Activated CD4-positive, CD25-positive, alpha-beta regulatory T cell treated with anti-CD3 and anti-CD28 coated beads, Interleukin-2, amount 50 U/mL, for 24 hours (primary cell): Measurements from ENCODE around the gene MTG2.

ENCODE experiments used
- ATAC-seq, 2 donors: fragments of 150-1000 bp; cut with Tn5 transposase; one replicate each; pipeline ENCODE4 v1.10.0; 2021; ENCODE audit warnings: mild to moderate bottlenecking in 1 of 2, moderate library complexity in 1 of 2

MTG2 gene

GRCh38 chr20:62222972-62223371 is 40.1 kb downstream of the MTG2 start:
- no peak for ATAC-seq

DNA sequence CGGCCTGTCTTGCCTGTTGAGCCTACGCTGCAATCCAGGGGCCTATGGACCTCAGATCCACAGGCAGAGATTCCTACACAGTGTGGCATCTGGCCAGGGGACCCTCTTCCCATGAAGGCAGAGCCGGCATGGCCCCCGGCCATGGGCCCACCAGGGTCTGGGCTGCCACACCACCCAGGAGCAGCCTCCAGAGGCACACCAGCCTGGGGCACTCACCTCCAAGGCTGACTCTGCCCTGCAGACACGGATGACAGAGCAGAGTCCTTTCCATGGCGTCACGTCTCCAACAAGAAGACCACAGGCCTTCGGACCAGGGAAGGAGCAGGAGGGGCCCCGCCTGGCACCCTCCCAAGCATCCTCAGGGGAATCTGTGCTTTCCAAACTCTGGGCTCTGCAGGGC is 40.7 kb downstream of the MTG2 start:
- ATAC-seq, result no peak

DNA sequence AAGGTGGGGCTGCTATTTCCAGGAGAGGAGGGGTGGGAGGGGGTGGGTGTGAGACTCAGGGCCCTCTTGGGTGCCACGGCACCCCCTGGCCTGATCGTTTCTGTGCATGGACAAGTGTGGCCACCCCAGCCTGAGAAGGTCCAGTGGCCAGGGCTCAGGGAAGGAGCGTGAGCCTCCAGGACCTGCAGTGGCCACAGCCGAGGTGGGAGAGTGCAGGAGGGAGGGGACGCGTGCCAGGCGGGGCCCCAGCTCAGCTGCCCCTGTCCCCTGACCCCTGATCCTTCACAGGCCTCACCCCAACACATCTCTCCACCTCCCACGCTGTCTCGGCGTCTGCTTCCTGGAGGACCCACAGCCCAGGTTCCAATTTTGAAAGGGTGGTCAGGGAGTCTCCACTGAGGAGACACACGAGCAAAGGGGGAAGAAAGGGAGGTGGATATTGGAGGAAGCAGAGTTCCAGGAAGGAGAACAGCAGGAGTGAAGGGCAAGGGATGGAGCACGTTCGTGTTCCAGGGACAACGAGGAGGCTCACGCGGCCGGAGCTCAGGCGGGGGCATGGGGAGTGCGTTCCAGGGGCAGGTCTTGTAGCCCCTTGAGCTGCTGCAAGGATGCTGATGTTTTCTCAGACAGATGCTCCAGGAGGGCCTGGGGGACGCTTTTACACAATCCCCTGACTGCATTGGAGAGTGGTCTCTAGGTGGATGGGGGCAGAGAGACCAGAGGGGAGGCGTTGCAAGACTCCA is 41.5 kb downstream of the MTG2 start:
- no peak for ATAC-seq

- no peak for ATAC-seq
Observed at GRCh38 chr20:62225026-62225425, 42.2 kb downstream of the MTG2 start.

DNA sequence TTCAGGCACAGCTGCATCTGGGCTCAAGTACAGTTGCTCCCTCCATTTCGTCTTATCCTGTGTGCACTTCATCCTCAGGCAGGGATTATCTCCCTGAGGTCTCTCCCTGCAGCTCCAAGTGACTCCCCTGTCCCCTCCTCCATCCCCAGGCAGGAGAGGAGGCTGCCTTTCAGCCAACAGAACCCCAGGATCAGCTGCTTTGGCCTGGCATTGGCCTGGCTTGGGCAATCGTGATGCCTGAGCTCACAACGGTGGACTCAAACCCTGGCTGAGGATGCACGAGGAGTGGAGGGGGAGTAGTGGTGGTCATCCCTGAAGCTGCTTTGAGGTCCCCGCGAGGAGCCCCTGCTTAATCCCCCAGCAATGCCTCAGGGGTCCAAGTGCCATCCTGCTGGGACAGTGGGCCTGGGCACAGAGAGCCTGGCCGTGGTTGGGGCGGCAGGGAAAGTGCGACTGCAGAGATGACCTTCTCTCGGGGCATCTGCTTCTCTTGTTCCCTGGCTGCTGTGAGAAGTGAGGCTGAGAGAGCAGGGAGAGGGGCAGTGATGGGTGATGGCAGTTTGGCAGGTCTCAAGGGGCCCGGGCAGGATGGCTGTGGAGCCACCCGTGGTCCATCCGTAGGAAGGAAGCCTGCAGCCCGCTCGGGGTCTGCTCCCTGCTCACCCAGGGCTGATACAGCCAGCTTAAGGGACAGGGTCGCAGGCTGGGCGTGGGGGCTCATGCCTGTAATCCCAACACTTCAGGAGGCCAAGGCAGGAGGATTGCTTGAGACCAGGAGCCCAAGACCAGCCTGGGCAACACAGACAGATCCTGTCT is 43.2 kb downstream of the MTG2 start:
- no peak for ATAC-seq

- no peak for ATAC-seq
Observed at GRCh38 chr20:62226707-62227590, 44.1 kb downstream of the MTG2 start.

- ATAC-seq, result no peak
Observed at GRCh38 chr20:62227591-62227976, 44.8 kb downstream of the MTG2 start.

GRCh38 chr20:62227977-62228958 is 45.4 kb downstream of the MTG2 start:
- no peak for ATAC-seq

DNA sequence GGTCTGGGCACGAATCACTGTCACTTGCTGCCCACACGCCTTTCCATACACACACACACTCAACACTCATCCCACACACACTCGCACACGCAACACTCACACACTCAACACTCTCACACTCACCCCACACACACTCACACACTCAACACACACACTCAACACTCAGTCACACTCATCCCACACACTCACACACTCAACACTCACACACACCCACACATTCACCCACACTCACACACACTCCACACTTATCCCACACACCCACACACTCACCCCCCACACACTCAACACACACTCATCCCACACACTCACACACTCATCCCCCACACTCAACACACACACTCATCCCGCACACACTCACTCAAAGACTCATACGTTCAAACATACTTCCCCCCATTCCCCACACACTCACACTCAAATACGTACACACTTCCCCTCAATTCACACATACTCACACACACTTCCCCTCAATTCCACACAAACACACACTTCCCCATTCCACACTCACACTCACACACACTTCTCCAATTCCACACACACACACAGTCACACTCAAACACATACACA is 46.2 kb downstream of the MTG2 start:
- no peak for ATAC-seq

GRCh38 chr20:62229667-62230066 is 46.8 kb downstream of the MTG2 start:
- no peak for ATAC-seq

DNA sequence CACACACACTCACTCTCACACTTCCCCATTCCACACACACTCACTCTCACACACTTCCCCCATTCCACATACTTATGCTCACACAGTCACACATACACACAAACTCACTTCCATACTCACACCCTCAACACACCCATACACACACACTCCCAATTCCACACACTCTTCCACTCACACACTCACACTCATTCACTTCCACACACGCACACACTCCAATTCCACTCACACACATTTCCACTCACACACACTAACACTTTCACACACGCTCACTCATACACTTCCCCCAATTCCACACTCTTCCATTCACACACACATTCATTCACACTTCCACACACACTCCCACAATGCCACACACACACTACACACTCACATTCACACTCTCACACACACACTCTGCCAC is 47.4 kb downstream of the MTG2 start:
- ATAC-seq, result no peak

GRCh38 chr20:62230696-62231095 is 47.9 kb downstream of the MTG2 start:
- no peak for ATAC-seq

- no peak for ATAC-seq
Observed at GRCh38 chr20:62231292-62231691, 48.5 kb downstream of the MTG2 start.

- no peak for ATAC-seq
Observed at GRCh38 chr20:62232194-62232593, 49.4 kb downstream of the MTG2 start.

- ATAC-seq, result no peak
Observed at GRCh38 chr20:62232770-62233645, 50.2 kb downstream of the MTG2 start.

DNA sequence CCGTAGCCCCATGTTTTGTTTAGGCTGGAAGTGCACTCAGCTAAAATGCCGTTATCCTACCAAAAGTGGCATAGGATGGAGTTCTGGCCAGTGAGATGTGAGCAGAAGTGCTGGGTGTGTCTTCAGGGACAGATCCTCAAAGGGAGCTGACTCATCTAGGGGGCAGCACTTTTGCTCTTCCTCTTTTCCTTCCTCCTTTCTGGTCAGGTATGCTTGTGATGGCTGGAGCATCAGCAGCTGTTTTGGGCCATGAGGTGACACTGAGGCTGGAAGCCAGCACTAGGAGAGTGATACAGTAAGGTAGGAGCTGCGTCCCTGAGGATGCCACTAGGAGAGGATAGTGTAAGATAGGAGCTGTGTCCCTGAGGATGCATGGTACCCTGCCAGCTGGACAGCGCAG is 50.9 kb downstream of the MTG2 start:
- ATAC-seq, result no peak

- ATAC-seq, result no peak
Observed at GRCh38 chr20:62234339-62234738, 51.5 kb downstream of the MTG2 start.

- ATAC-seq, result no peak
Observed at GRCh38 chr20:62235001-62235776, 52.4 kb downstream of the MTG2 start.

- ATAC-seq, result no peak
Observed at GRCh38 chr20:62235777-62236157, 52.9 kb downstream of the MTG2 start.

DNA sequence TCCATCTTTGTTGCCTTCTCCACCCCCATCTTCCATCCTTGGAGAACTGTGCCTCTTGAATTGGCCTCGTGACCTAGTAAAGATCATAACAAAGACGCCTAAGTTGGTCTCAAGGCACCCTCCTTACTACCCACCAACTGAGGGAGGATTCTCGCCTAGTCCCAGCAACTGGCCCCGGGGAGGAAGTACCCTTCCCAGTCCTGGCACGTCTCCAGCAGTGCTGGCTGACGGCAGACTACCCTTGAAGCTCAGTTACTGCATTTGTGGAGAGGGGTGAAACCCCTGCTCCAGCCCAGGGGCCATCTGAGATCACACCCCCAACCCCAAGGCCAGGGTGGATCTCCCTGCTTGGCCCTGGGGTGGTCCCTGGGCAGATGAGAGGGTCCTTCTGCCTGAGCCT is 53.4 kb downstream of the MTG2 start:
- no peak for ATAC-seq
